ENCODE results near the gene TMEM156.

Gene TMEM156

GRCh38 chr4:38920677-38921076 is 111.5 kb downstream of the TMEM156 start:
- no peak for DNase-seq

- DNase-seq = no peak
Measured at GRCh38 chr4:38920186-38920585, 112.0 kb downstream of the TMEM156 start.

GRCh38 chr4:38919494-38919893 is 112.7 kb downstream of the TMEM156 start:
- no peak for DNase-seq

- DNase-seq = no peak
Measured at GRCh38 chr4:38917481-38918025, 114.7 kb downstream of the TMEM156 start.
